Smooth muscle cell of bladder (primary cell): ENCODE data around the gene EVI2A. TPM values are rescaled to one million over a fixed set of nuclear protein-coding genes. Genes with fewer than 3 reads are reported as not detected.

Source experiments
- total RNA-seq: library from RNA; depleted of rRNA; stranded (reverse); fragments of >200 nt; gene quantifications from 2 replicates; pipeline ENCODE4 v1.2.3, GENCODE V29; 2014

The EVI2A gene
- total RNA-seq, result 1.00 and 3.6 TPM in 2 replicates

GRCh38 chr17:31321481-31321880 is at the start of gene EVI2A:
EVI2A (minus strand) TSS chr17:31321622; CDS start chr17:31319013, 2,609 bp downstream.

GRCh38 chr17:31313982-31314781 is 7.2 kb downstream of the EVI2A start, which contains the start of gene EVI2B:
EVI2B (minus strand) TSS chr17:31314054; CDS start chr17:31305609, 8,445 bp downstream.

GRCh38 chr17:31297090-31297489 is 24.3 kb downstream of the EVI2A start, which contains the start of gene OMG:
OMG (minus strand) TSS chr17:31297239; CDS start chr17:31296331, 908 bp downstream.

Other genes starting within 250 kb of the EVI2A start
- gene NF1, start 226.6 kb downstream of the EVI2A start, total RNA-seq, result 42.8 and 46.8 TPM in 2 replicates
- 2.0 and 6.0 TPM in 2 replicates for gene OMG, start 24.4 kb downstream of the EVI2A start, total RNA-seq
- gene EVI2B, start 7.6 kb downstream of the EVI2A start, total RNA-seq, result 0.09 TPM in 1 of 2 replicates, not detected in the other
- gene RAB11FIP4, start 70.1 kb upstream of the EVI2A start, total RNA-seq, result 0.28 and 0.74 TPM in 2 replicates